Right lobe of liver (tissue), 6 donors: Measurements from ENCODE around the gene AFMID. TPM values are rescaled to one million over a fixed set of nuclear protein-coding genes. Genes with fewer than 3 reads are reported as not detected.

Experiments used
- ATAC-seq, 4 donors: fragments of 200-7000 bp; cut with Tn5 transposase; one replicate each; pipeline ENCODE4 v1.9.1; 2020; ENCODE audit warnings: mild to moderate bottlenecking in 4 of 4, moderate library complexity in 4 of 4
- DNase-seq, 3 donors: peaks; one replicate each; pipeline ENCODE4 v3.0.0-alpha.2; 2020
- H3K27ac ChIP-seq, 3 donors: fragments of 200-600 bp; one replicate each; pipeline ENCODE4 v1.8.0; 2022
- H3K27me3 ChIP-seq, 2 donors: fragments of 200-600 bp; one replicate each; pipeline ENCODE4 v1.8.0; 2022
- H3K36me3 ChIP-seq, 4 donors: fragments of 200-600 bp; sonication (generic) in 1 of 4; one replicate each; pipeline versions ENCODE4 v1.5.1 to v1.8.0; 2017 to 2022; ENCODE audit warnings: control low read depth in 1 of 4
- H3K4me1 ChIP-seq, 4 donors: fragments of 200-600 bp; sonication (generic) in 1 of 4; one replicate each; pipeline versions ENCODE4 v1.5.1 to v1.8.0; 2017 to 2022; ENCODE audit warnings: control low read depth in 1 of 4
- H3K4me3 ChIP-seq, 3 donors: fragments of 200-600 bp; one replicate each; pipeline ENCODE4 v1.8.0; 2022
- H3K9me3 ChIP-seq, 4 donors: fragments of 200-600 bp; sonication (generic) in 1 of 4; one replicate each; pipeline versions ENCODE4 v1.5.1 to v1.8.0; 2017 to 2022; ENCODE audit warnings: control low read depth in 1 of 4
- CTCF ChIP-seq, 4 donors: fragments of 200-600 bp in 3 of 4; fragments of 450-650 bp in 1 of 4; IDR thresholded peaks; one replicate each; pipeline versions ENCODE4 v1.5.1 to v1.8.0; 2016 to 2022; ENCODE audit warnings: antibody characterized with exemption in 4 of 4, mild to moderate bottlenecking in 2 of 4
- POLR2A ChIP-seq: fragments of 450-650 bp; IDR thresholded peaks from one replicate; pipeline ENCODE4 v1.6.1; 2017; ENCODE audit warnings: antibody characterized with exemption, mild to moderate bottlenecking
- WGBS: methylation state at CpG from one replicate; pipeline ENCODE4 v1.1.6; 2018; ENCODE audit warnings: low coverage, low lambda C conversion rate; ENCODE audit not compliant: insufficient coverage; ENCODE audit errors: missing lambda C conversion rate; 5-methylcytosine and 5-hydroxymethylcytosine counted together
- intact Hi-C, 2 donors: fragments of 100-400 bp; cut with DNase I; formaldehyde crosslinking; loops; one replicate each; pipeline versions ENCODE4 v1.11.2 to v1.14.1; 2022
- total RNA-seq, 6 experiments: library from RNA; depleted of rRNA in 2 of 6; stranded (reverse); fragments of >200 nt in 2 of 6; fragmentation: NEBNext Ultra II Directional in 3 of 6; extraction: Animal tissue kit (Norgen Biotek cat#: 25700) in 3 of 6; gene quantifications; one replicate each; pipeline versions ENCODE4 v1.1.0 to v1.2.4, GENCODE V29; 2016 to 2023
- donor health status: DM: no; HTN: yes; CAD: no.
- donor health status: DM: no; HTN: no; CAD: no.
- donor health status: DM: no; HTN: no; CAD: no.
- donor health status: DM: no; HTN: yes; CAD: no.
- donor health status: DM: no; HTN: yes; CAD: no.

The AFMID gene
- total RNA-seq, 6 experiments from 2014 or later: 96.6 to 156 (median 142) TPM

GRCh38 chr17:78211032-78211431 lies 23.9 kb downstream of the AFMID start:
- 79% methylated on average over 8 of the region's 11 CpGs for WGBS
- no peak overlapping the region for H3K27ac ChIP-seq
- ATAC-seq (no peak), DNase-seq (no peak)
- H3K4me1 ChIP-seq: peaks cover 0 to 4% (median 0%) of the 10 kb centered on the region in 4 donors
- intact Hi-C loops: no loop called here
- H3K9me3 ChIP-seq: no peaks in the 10 kb centered on the region
- no peak overlapping the region for H3K4me3 ChIP-seq
- H3K36me3 ChIP-seq: peaks cover 0 to 9% (median 2%) of the 10 kb centered on the region in 4 donors
- H3K27me3 ChIP-seq: no peaks in the 10 kb centered on the region
- TF ChIP-seq CTCF (IDR thresholded peaks at IDR 0.05) (no peak), POLR2A (no peak)

GRCh38 chr17:78214016-78214705 lies 27.0 kb downstream of the AFMID start, which contains the start of gene BIRC5:
TSS of gene BIRC5 (plus strand) at chr17:78214253. CDS start at chr17:78214317, 64 bp downstream.
- peak; percentile 89 to 91 (median 91) for DNase-seq
- no peaks in the 10 kb centered on the region for H3K27me3 ChIP-seq
- no peaks in the 10 kb centered on the region for H3K9me3 ChIP-seq
- intact Hi-C loops: no loop called here
- WGBS: 0% methylated on average over 5 of the region's 60 CpGs
- H3K4me3 ChIP-seq: peak within 1 kb of the TSS; percentile 29 to 50 (median 48)
- H3K36me3 ChIP-seq: no peaks in the 10 kb centered on the region
- no peak for TF ChIP-seq CTCF (IDR thresholded peaks at IDR 0.05)
- TF ChIP-seq POLR2A: no peak
- no peak within 1 kb of the TSS for H3K27ac ChIP-seq
- ATAC-seq: peak; percentile 98 to 100 (median 99)
- H3K4me1 ChIP-seq: peaks cover 0 to 4% (median 0%) of the 10 kb centered on the region in 4 donors

- no peak for DNase-seq
- TF ChIP-seq POLR2A (no peak), CTCF (IDR thresholded peaks at IDR 0.05) (no peak)
- WGBS: 21% methylated on average over 5 of the region's 5 CpGs
- ATAC-seq: no peak
- peak overlapping the region in 2 of 3 donors; percentile 48 to 50 for H3K4me3 ChIP-seq
- no peaks in the 10 kb centered on the region for H3K27me3 ChIP-seq
- no peaks in the 10 kb centered on the region for H3K36me3 ChIP-seq
- H3K9me3 ChIP-seq: no peaks in the 10 kb centered on the region
- H3K27ac ChIP-seq: no peak overlapping the region
- intact Hi-C loops: no loop called here
- peaks cover 0 to 4% (median 0%) of the 10 kb centered on the region in 4 donors for H3K4me1 ChIP-seq
These were observed 27.5 kb downstream of the AFMID start for GRCh38 chr17:78214706-78215061.

- ATAC-seq: no peak
- intact Hi-C loops: no loop called here
- H3K27ac ChIP-seq: no peak overlapping the region
- no peaks in the 10 kb centered on the region for H3K4me1 ChIP-seq
- no peaks in the 10 kb centered on the region for H3K27me3 ChIP-seq
- WGBS: 93% methylated on average over 9 of the region's 11 CpGs
- H3K4me3 ChIP-seq: no peak overlapping the region
- H3K9me3 ChIP-seq: no peaks in the 10 kb centered on the region
- no peaks in the 10 kb centered on the region for H3K36me3 ChIP-seq
- no peak for DNase-seq
- TF ChIP-seq POLR2A (no peak), CTCF (IDR thresholded peaks at IDR 0.05) (no peak)
These were observed 32.4 kb downstream of the AFMID start for GRCh38 chr17:78219396-78220150.
